Endothelial cell of umbilical vein (primary cell): ENCODE measurements around the gene OTUD3. TPM values are rescaled to one million over a fixed set of nuclear protein-coding genes. Genes with fewer than 3 reads are reported as not detected.

Source experiments
- BruUV-seq: library from RNA; stranded (reverse); fragments of 400-500 nt; replicated peaks from 2 replicates; lab custom pipeline; 2021; lab: Mats Ljungman, UMichigan
- CTCF ChIA-PET: fragments of 300-600, 350-600 bp; sonication (Branson Sonifier 250); formaldehyde crosslinking; loops from one replicate; lab custom pipeline; 2021; ENCODE audit warnings: antibody characterized with exemption, inconsistent platforms; lab: Charles Lee
- POLR2A ChIA-PET: fragments of 300-600, 350-600 bp; sonication (Branson Sonifier 250); formaldehyde crosslinking; loops from one replicate; lab custom pipeline; 2021; ENCODE audit warnings: antibody characterized with exemption, inconsistent platforms; lab: Charles Lee
- DNase-seq: peaks from one replicate; pipeline ENCODE4 v3.0.0-alpha.2; 2011; ENCODE audit warnings: low read depth, low spot score
- FAIRE-seq: peaks from 2 replicates; lab custom pipeline; 2011; peaks lifted over from hg19 to GRCh38; lab: Jason Lieb, UNC
- H2AFZ ChIP-seq: 2 replicates; pipeline ENCODE4 v1.6.0; 2012; ENCODE audit warnings: low read depth, low read length, control low read depth, inconsistent platforms
- H3K27ac ChIP-seq: 2 replicates; pipeline ENCODE4 v1.5.1; 2011; ENCODE audit warnings: low read depth, mild to moderate bottlenecking, control low read depth, low read length, moderate library complexity; ENCODE audit not compliant: insufficient read depth
- H3K27me3 ChIP-seq, 2 experiments: 2 replicates each; pipeline versions ENCODE4 v1.6.0 to v1.6.1; 2011; ENCODE audit warnings: low read length in 2 of 2, mixed read lengths in 1 of 2; ENCODE audit not compliant: control insufficient read depth in 2 of 2, insufficient read depth in 2 of 2
- H3K36me3 ChIP-seq, 2 experiments: 2 replicates in 1 of 2; 3 replicates in 1 of 2; pipeline ENCODE4 v1.5.1; 2011; ENCODE audit warnings: low read length in 2 of 2, mild to moderate bottlenecking in 1 of 2, moderate library complexity in 1 of 2; ENCODE audit not compliant: control insufficient read depth in 2 of 2, insufficient read depth in 2 of 2; ENCODE audit errors: extremely low read depth in 1 of 2
- H3K4me1 ChIP-seq: 3 replicates; pipeline ENCODE4 v1.5.1; 2011; ENCODE audit warnings: mild to moderate bottlenecking, low read length; ENCODE audit not compliant: control insufficient read depth, insufficient read depth; ENCODE audit errors: extremely low read depth
- H3K4me2 ChIP-seq: 2 replicates; pipeline ENCODE4 v1.6.1; 2011; ENCODE audit warnings: low read length, control low read depth, mixed read lengths; ENCODE audit not compliant: insufficient read depth
- H3K4me3 ChIP-seq, 3 experiments: fragments of 200-600 bp in 1 of 3; sonication (generic), shearing (Covaris generic) in 1 of 3; replicated peaks in 1 of 3; 2 replicates each; pipeline ENCODE4 v1.5.1; 2011 to 2016; ENCODE audit warnings: control low read depth in 3 of 3, low read length in 3 of 3, mild to moderate bottlenecking in 2 of 3, inconsistent platforms in 1 of 3, low read depth in 1 of 3, moderate library complexity in 1 of 3; ENCODE audit not compliant: insufficient read depth in 1 of 3
- H3K79me2 ChIP-seq: 2 replicates; pipeline ENCODE4 v1.6.0; 2012; ENCODE audit warnings: low read length, inconsistent platforms; ENCODE audit not compliant: control insufficient read depth, insufficient read depth
- H3K9ac ChIP-seq: replicated peaks from 2 replicates; pipeline ENCODE3; 2011; ENCODE audit warnings: low read length, control low read depth; ENCODE audit not compliant: insufficient read depth; ENCODE audit errors: extremely low read depth
- H3K9me1 ChIP-seq: replicated peaks from 3 replicates; pipeline ENCODE4 v1.6.0; 2011; ENCODE audit warnings: mild to moderate bottlenecking, low read length; ENCODE audit not compliant: control insufficient read depth, insufficient read depth; ENCODE audit errors: extremely low read depth
- H3K9me3 ChIP-seq: replicated peaks from 2 replicates; pipeline ENCODE4 v1.5.1; 2012; ENCODE audit warnings: low read length, inconsistent platforms; ENCODE audit not compliant: control insufficient read depth, insufficient read depth
- H4K20me1 ChIP-seq: replicated peaks from 2 replicates; pipeline ENCODE3; 2011; ENCODE audit warnings: mild to moderate bottlenecking, low read length; ENCODE audit not compliant: control insufficient read depth, insufficient read depth; ENCODE audit errors: extremely low read depth
- CTCF ChIP-seq, 2 donors: IDR thresholded peaks; 1 replicate in 1 of 2; 2 replicates in 1 of 2; pipeline ENCODE4 v1.5.1; 2011; ENCODE audit warnings: low read length in 2 of 2, mild to moderate bottlenecking in 2 of 2, moderate library complexity in 2 of 2, control low read depth in 1 of 2, inconsistent platforms in 1 of 2, low read depth in 1 of 2; ENCODE audit not compliant: insufficient read depth in 1 of 2; ENCODE audit errors: extremely low read depth in 1 of 2
- EZH2 ChIP-seq: IDR thresholded peaks from 2 replicates; pipeline ENCODE4 v1.6.1; 2012; ENCODE audit warnings: borderline replicate concordance, low read depth, mild to moderate bottlenecking, moderate library complexity, low read length, inconsistent platforms; ENCODE audit not compliant: severe bottlenecking
- FOS ChIP-seq: IDR thresholded peaks from 2 replicates; pipeline ENCODE4 v1.6.1; 2011; ENCODE audit warnings: mild to moderate bottlenecking, low read length, moderate library complexity, borderline replicate concordance; ENCODE audit not compliant: insufficient read depth
- GATA2 ChIP-seq: IDR thresholded peaks from 2 replicates; pipeline ENCODE4 v1.7.0; 2011; ENCODE audit warnings: low read depth, mild to moderate bottlenecking, moderate library complexity, mixed read lengths, low read length; ENCODE audit not compliant: insufficient read length, insufficient read depth
- JUN ChIP-seq: IDR thresholded peaks from 2 replicates; pipeline ENCODE4 v1.6.1; 2011; ENCODE audit warnings: borderline replicate concordance, low read depth; ENCODE audit not compliant: insufficient read length, insufficient read depth
- MYC ChIP-seq: IDR thresholded peaks from one replicate; pipeline ENCODE4 v1.6.1; 2011; ENCODE audit warnings: mild to moderate bottlenecking, low read depth, low read length
- POLR2A ChIP-seq: IDR thresholded peaks from 2 replicates; pipeline ENCODE4 v1.6.1; 2012; ENCODE audit warnings: low read depth, mild to moderate bottlenecking, control low read depth, low read length
- POLR2AphosphoS5 ChIP-seq: IDR thresholded peaks from 2 replicates; pipeline ENCODE4 v1.6.1; 2012; ENCODE audit warnings: low read depth, mild to moderate bottlenecking, control low read depth, low read length, moderate library complexity; ENCODE audit not compliant: insufficient read depth
- dilution Hi-C: fragments of 300-500 bp; cut with MboI; formaldehyde crosslinking; loops from one replicate; pipeline ENCODE4 v1.15.0; 2019; ENCODE audit warnings: low sequenced_read_pairs; ENCODE audit not compliant: extremely low pct_ligation_motif_present
- intact Hi-C: fragments of 100-400 bp; cut with micrococcal nuclease; formaldehyde crosslinking; loops from one replicate; pipeline ENCODE4 v1.10.0; 2022
- polyA plus RNA-seq, 4 experiments: library from polyadenylated mRNA; depleted of rRNA in 3 of 4; stranded (reverse) in 3 of 4; unstranded in 1 of 4; fragments of >200 nt; gene quantifications; 2 replicates each; pipeline versions ENCODE4 v1.2.1 to v1.2.3, GENCODE V29; 2011 to 2012; ENCODE audit warnings: missing spikeins in 1 of 4
- total RNA-seq: library from RNA; stranded (reverse); gene quantifications from 2 replicates; pipeline ENCODE4 v1.2.3, GENCODE V29; 2021
- TF ChIP-seq, protein P1 (sequence below): IDR thresholded peaks from 2 replicates; pipeline ENCODE4 v1.6.1; 2011; ENCODE audit not compliant: insufficient read depth, insufficient read length

OTUD3 gene
- total and polyA plus RNA-seq, 2 donors (not counting 3 experiments of a cell fraction or from before 2014, with no cell fraction given) = 3.1 to 10.6 TPM

GRCh38 chr1:19909392-19909791, 27.2 kb downstream of the OTUD3 start:
- no peak overlapping the region for H3K9ac ChIP-seq
- intact Hi-C loops = loop anchor here (2.0 kb wide), 1 partner anchor 27 kb away; the partner anchor contains the start of gene OTUD3
- BruUV-seq = no TSS peak
- no peaks in the 10 kb centered on the region for H3K9me3 ChIP-seq
- H3K79me2 ChIP-seq = no peaks in the 10 kb centered on the region
- H3K27me3 ChIP-seq = no peaks in the 10 kb centered on the region
- H3K27ac ChIP-seq = no peak overlapping the region
- no peaks in the 10 kb centered on the region for H3K9me1 ChIP-seq
- POLR2A ChIA-PET = no interaction called here
- H2AFZ ChIP-seq = no peak overlapping the region
- FAIRE-seq (no peak), DNase-seq (no peak)
- H4K20me1 ChIP-seq = no peaks in the 10 kb centered on the region
- dilution Hi-C loops = no loop called here
- peaks cover 10 to 19% of the 10 kb centered on the region in 2 experiments for H3K36me3 ChIP-seq
- CTCF ChIA-PET = interaction anchor here (0.9 to 2.6 kb wide), 4 partner anchors 8 to 256 kb away, joined by 3 to 7 read pairs (median 3); no protein-coding TSS in a partner anchor
- H3K4me2 ChIP-seq = no peak overlapping the region
- H3K4me3 ChIP-seq = no peak overlapping the region
- no peaks in the 10 kb centered on the region for H3K4me1 ChIP-seq
- TF ChIP-seq, protein P1, sequence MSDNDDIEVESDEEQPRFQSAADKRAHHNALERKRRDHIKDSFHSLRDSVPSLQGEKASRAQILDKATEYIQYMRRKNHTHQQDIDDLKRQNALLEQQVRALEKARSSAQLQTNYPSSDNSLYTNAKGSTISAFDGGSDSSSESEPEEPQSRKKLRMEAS = no peak

DNA sequence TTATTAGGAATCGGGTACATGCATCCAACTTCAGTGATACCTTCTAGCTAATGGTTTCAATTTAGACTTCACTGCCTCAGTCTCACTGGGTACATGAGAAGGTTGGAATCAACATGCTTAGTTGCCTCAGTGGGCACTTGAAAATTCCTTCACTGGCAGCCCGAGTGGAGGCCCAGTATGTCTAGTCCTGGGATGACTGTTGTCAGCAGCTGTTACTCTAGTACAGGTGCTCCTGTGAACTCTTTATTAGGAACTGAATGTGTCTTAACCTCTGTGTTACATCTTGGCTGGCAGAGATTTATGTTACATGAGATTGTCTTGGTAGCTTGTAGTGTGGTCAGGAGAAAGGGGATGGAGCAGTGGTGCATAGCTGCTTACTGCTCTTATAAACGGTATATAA, 27.8 kb downstream of the OTUD3 start:
- CTCF ChIA-PET = interaction anchor here (0.6 to 2.6 kb wide), 6 partner anchors 8 to 255 kb away, joined by 3 to 7 read pairs (median 3); partner anchors contain the start of gene OTUD3
- dilution Hi-C loops = no loop called here
- H3K27me3 ChIP-seq = no peaks in the 10 kb centered on the region

More for the DNA sequence above, 27.8 kb downstream of the OTUD3 start:
- Histone ChIP-seq H3K4me2 (no peak overlapping the region), H2AFZ (no peak overlapping the region), H3K79me2 (no peaks in the 10 kb centered on the region), H3K27ac (no peak overlapping the region), H3K9me3 (no peaks in the 10 kb centered on the region), H3K4me1 (no peaks in the 10 kb centered on the region), H3K9me1 (no peaks in the 10 kb centered on the region), H4K20me1 (no peaks in the 10 kb centered on the region), H3K4me3 (no peak overlapping the region), H3K36me3 (peaks cover 10 to 19% of the 10 kb centered on the region in 2 experiments), H3K9ac (no peak overlapping the region)
- DNase-seq (no peak), FAIRE-seq (no peak)
- TF ChIP-seq CTCF (IDR thresholded peaks at IDR 0.05; ENCODE audit: extremely low read depth in 1 of 2, insufficient read depth in 1 of 2, low read depth in 1 of 2, low read length in 2 of 2) = no peak
- no peak for TF ChIP-seq GATA2
- TF ChIP-seq, protein P1 = no peak
- no peak for TF ChIP-seq EZH2
- TF ChIP-seq MYC = no peak
- TF ChIP-seq POLR2A = no peak
- no peak for TF ChIP-seq POLR2AphosphoS5
- TF ChIP-seq JUN = no peak
- TF ChIP-seq FOS = no peak
- intact Hi-C loops = loop anchor here (2.0 to 10.0 kb wide), 2 partner anchors 27 to 465 kb away; partner anchors contain the start of gene OTUD3
- POLR2A ChIA-PET = no interaction called here
- no TSS peak for BruUV-seq
